ENCODE data around the gene AIF1. TPM values are rescaled to one million over a fixed set of nuclear protein-coding genes. Genes with fewer than 3 reads are reported as not detected.

AIF1 gene
- total and polyA plus RNA-seq, 3 donors from 2014 or later: 2.9 to 34.8 (median 6.3) TPM

GRCh38 chr6:31597006-31597405, 18.0 kb upstream of the AIF1 start:
- TF ChIP-seq POLR2A (IDR thresholded peaks at IDR 0.05) (no peak), CTCF (IDR thresholded peaks at IDR 0.05) (peak in 2 of 3 experiments; percentile 23 to 36)
- intact Hi-C loops (cut with DNase I; ENCODE audit: low total_unique reads): loop anchor here (10.0 kb wide), 1 partner anchor 52 kb away; the partner anchor contains the start of genes ATP6V1G2, DDX39B and NFKBIL1
- 51 to 61% methylated on average over 2 of the region's 2 CpGs for WGBS, 2 donors

GRCh38 chr6:31607317-31607716, 7.7 kb upstream of the AIF1 start:
- intact Hi-C loops (cut with DNase I; ENCODE audit: low total_unique reads): no loop called here
- H3K4me3 ChIP-seq: no peak overlapping the region
- no peaks in the 10 kb centered on the region for H3K36me3 ChIP-seq (ENCODE audit: low read depth, missing control alignments)
- H3K27ac ChIP-seq: no peak overlapping the region
- no peak for DNase-seq
- TF ChIP-seq CTCF (IDR thresholded peaks at IDR 0.05) (no peak), POLR2A (IDR thresholded peaks at IDR 0.05) (no peak)
- H3K27me3 ChIP-seq: no peaks in the 10 kb centered on the region
- no peaks in the 10 kb centered on the region for H3K9me3 ChIP-seq
- H3K4me1 ChIP-seq: no peaks in the 10 kb centered on the region
- WGBS, 2 donors: 80 to 94% methylated on average over 1 of the region's 1 CpG

More at GRCh38 chr6:31597006-31597405, 18.0 kb upstream of the AIF1 start:
- H3K4me3 ChIP-seq: no peak overlapping the region
- no peaks in the 10 kb centered on the region for H3K27me3 ChIP-seq
- no peak overlapping the region for H3K27ac ChIP-seq
- H3K36me3 ChIP-seq (ENCODE audit: low read depth, missing control alignments): no peaks in the 10 kb centered on the region
- H3K4me1 ChIP-seq: peaks cover 3% of the 10 kb centered on the region
- DNase-seq: no peak
- no peaks in the 10 kb centered on the region for H3K9me3 ChIP-seq

GRCh38 chr6:31609519-31610406, 5.3 kb upstream of the AIF1 start:
- WGBS, 2 donors: 55 to 63% methylated on average over 8 of the region's 8 CpGs
- Histone ChIP-seq H3K4me1 (no peaks in the 10 kb centered on the region), H3K4me3 (no peak overlapping the region), H3K27me3 (no peaks in the 10 kb centered on the region), H3K9me3 (no peaks in the 10 kb centered on the region), H3K36me3 (ENCODE audit: low read depth, missing control alignments) (no peaks in the 10 kb centered on the region), H3K27ac (no peak overlapping the region)
- no peak for DNase-seq
- intact Hi-C loops (cut with DNase I; ENCODE audit: low total_unique reads): no loop called here
- TF ChIP-seq CTCF (IDR thresholded peaks at IDR 0.05) (no peak), POLR2A (IDR thresholded peaks at IDR 0.05) (no peak)

GRCh38 chr6:31610968-31611367, 4.1 kb upstream of the AIF1 start:
- intact Hi-C loops (cut with DNase I; ENCODE audit: low total_unique reads): no loop called here
- Histone ChIP-seq H3K4me3 (no peak overlapping the region), H3K9me3 (no peaks in the 10 kb centered on the region), H3K27ac (no peak overlapping the region), H3K4me1 (no peaks in the 10 kb centered on the region), H3K36me3 (ENCODE audit: low read depth, missing control alignments) (no peaks in the 10 kb centered on the region), H3K27me3 (no peaks in the 10 kb centered on the region)
- 61 to 64% methylated on average over 4 of the region's 4 CpGs for WGBS, 2 donors
- no peak for DNase-seq
- no peak for TF ChIP-seq CTCF (IDR thresholded peaks at IDR 0.05)
- no peak for TF ChIP-seq POLR2A (IDR thresholded peaks at IDR 0.05)
